ENCODE data around the gene BBX.
"Not testable (repeated sequence)": the region's sequence is repeated elsewhere in the genome, so short reads cannot be mapped to it uniquely, and the experiment has no call there.

The BBX gene

DNA sequence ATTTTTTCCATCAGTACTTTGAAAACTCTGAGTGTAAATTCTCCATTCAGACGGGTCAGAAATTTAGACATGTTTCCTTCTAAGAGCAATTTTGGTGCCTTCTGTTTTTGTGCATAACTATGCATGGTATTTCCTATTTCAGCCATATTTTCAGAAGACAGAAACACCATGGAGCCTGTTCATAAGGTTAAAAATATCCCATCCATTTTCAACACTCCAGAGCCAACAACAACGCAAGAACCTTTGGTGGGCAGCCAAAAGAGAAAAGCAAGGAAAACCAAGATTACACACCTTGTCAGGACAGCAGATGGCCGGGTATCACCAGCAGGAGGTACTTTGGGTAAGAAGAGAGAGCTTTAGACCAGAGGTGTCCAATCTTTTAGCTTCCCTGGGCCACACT, 275.6 kb downstream of the BBX start:
- DNase-seq (ENCODE audit: low read depth in 2 of 2): no peak

DNA sequence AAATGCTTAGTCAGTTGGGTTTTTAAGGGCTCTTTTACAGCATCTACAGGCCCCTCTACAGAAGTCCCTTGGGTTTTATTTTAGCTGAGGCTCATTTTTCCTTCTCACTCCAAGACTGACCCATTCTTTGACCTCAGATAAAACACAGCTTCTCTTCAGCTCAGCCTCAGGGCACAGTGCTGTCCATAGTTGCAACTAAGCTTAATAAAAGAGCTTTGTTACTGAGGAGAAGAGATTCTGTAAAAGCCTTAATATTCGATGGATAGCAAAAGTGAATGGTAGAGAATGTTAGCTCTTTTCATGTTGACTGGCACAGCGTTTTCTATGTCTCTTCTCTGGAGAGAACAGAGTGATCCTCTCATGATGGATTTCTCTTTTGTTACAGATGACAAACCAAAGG, 277.9 kb downstream of the BBX start:
- no peak for DNase-seq (ENCODE audit: low read depth in 2 of 2)

- DNase-seq (ENCODE audit: low read depth in 2 of 2): no peak
Measured at GRCh38 chr3:107803170-107803569, 280.4 kb downstream of the BBX start.

DNA sequence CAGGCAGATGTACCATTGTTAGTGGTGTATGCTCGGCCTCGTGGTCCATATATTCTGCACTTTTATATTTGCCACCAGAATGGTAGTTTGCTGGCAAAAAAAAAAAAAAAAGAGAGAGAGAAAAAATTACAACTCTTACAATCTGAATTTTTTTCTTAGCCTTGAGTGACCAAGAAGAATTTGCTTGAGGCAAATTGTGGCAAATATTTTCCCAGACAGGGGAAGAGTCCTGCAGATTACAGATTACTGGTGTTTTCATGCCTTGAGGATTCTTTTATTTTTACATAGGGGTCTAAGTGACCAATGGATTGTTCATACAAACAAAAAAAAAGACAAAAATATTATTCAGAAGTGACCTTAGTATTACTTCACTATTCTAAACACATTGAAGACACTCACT, 283.3 kb downstream of the BBX start:
- DNase-seq (ENCODE audit: low read depth in 2 of 2): no peak

DNA sequence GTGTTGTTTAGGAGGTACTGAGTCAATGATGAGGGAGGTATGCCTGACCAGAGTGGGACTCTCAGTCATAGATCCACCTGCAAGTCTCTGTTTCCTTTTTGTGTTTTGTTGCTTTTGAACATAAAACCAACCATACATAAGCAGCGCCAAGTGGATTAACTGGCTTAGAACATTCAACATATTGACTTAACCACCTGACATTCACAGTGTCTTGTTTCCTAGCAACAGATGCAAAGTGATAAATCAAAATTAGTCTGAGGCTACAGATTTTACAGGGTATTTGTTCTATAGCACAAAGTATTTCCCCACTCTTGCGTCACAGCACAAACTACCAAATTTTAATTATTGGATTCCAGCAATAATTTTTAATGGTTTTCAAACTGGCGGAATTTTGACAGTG, 283.8 kb downstream of the BBX start:
- DNase-seq (ENCODE audit: low read depth in 2 of 2): no peak

GRCh38 chr3:107810171-107811071, 287.7 kb downstream of the BBX start:
- DNase-seq (ENCODE audit: low read depth in 2 of 2): no peak

GRCh38 chr3:107813026-107813425, 290.3 kb downstream of the BBX start:
- no peak for DNase-seq (ENCODE audit: low read depth in 2 of 2)

DNA sequence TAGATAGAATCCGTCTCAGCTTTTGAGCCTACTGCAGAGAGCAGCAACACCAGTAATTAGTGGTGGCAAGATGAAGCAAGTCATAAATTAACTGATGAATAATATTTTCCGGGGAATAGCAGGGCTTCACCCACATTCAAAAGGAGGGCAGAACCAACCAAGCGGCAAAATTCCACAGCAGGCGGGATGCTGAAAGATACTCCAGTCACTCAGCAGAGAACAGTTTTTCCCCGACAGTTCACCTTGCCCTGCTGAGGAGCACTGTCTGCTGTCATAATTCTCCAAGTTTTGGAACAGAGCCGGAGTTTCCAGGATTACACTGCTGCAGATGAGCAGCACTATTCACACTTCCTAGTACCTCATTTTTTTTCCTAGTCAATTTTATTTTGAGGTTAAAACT, 293.3 kb downstream of the BBX start:
- DNase-seq (ENCODE audit: low read depth in 2 of 2): no peak

DNA sequence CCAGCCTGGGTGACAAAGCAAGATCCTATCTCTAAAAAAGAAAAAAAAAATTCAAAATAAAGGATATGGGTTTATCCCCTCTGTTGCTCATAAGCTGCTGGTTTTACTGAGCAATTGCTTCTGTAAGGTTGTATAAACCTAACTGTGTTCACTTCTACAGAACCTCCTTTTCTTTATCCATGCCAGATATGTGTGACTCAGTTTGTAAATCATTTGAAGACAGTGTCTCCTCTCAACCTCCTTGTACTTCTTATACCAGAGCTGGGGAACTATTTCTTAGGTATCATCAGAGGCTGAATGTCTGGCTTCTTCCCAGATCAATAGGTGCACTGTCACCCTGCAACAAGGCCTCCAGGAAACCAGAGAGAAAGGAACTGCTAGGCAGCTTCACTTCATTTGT, 294.3 kb downstream of the BBX start:
- no peak for DNase-seq (ENCODE audit: low read depth in 2 of 2)

DNA sequence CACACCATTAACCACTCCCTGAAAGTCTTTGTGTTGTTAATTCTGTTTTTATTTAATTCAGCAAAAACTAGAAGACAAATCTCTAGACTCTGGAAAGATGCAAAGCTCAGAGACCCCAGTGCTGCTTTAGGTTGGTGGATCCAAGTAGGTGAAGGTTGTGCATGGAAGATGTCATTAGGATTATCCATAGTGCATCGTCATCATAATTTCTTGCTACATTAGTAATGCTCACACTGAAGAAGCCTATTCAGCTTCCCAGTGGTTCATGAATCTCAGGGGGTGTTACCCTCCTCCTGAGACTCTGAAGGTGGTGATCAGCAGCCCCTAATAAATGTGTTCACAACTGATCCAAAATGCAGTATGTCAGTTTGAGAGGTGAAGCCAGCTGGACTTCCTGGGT, 295.3 kb downstream of the BBX start:
- no peak for DNase-seq (ENCODE audit: low read depth in 2 of 2)

DNA sequence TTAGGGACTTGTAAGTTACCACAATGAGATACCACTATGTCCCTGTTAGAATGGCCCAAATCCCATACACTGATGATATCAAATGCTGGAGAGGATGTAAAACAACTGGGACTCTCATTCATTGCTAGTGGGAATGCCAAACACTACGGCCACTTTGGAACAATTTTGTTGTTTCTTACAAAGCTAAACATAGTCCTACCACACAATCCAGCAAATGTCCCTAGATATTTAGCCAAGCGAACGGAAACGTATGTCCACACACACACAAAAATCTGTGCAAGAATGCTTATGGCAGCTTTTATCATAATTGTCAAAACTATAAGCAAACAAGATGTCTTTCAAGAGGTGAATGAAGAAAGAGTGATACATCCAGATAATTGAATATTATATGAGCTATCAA, 296.9 kb downstream of the BBX start:
- no peak for DNase-seq (ENCODE audit: low read depth in 2 of 2)

DNA sequence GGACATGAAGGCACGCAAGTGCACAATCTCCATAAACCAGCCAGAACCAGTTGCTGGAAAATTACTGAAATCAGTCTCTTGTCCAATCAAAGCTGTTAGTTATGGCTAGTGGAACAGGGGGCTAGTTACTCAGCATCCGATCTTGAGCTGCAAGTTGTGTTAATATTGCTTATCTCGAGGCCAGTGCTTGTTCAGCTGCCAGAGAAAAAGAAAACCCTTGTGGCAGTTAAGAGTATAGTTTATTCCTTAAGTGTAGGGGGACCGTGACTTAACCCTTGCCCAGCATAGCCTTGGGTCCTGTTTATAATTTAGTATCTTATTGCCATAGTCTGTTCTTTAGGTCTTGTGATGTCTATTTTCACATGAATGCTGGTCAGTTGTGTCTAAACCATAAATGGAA, 299.5 kb downstream of the BBX start:
- no peak for DNase-seq (ENCODE audit: low read depth in 2 of 2)

- no peak for DNase-seq (ENCODE audit: low read depth in 2 of 2)
Measured at GRCh38 chr3:107824822-107825371, 302.1 kb downstream of the BBX start.

DNA sequence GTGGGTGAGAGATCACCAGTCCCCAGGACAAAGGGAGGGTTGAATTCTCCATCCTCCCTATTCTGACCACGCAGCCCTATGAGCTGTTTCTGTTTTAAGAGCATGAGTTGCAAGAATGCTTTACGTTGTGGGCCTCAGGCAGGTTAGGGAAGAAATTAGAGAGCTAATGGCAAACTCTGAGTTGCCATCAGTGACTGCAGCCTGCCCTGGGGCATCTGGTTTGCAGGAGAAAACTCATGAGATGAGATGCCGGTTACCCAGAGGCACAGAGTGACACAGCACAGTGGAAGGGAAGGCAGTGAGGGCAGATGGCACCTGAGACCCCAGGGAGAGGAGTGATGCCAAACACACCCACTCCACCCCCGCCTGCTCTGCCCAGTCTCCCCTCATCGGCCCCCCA, 302.8 kb downstream of the BBX start:
- no peak for DNase-seq (ENCODE audit: low read depth in 2 of 2)

DNA sequence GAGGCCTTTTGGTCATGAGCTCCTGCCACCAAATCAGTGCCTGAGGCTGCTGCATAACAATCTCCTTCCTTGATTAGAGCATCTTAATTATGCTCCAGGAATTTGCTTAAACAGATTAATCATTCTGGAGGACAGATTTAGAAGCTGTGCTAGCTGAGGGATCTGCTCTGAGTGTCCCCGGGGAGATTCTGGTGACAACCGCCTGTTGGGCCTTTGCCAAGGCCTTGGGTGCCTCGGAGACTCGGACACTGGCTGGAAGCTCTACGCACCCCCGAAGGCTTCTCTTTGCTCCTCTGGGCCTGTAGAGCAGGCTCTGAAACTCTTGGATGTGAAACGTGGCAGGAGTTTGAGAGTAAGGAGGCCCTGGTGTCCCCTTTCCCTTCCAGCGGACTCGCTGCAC, 304.0 kb downstream of the BBX start:
- DNase-seq (ENCODE audit: low read depth in 2 of 2): no peak

DNA sequence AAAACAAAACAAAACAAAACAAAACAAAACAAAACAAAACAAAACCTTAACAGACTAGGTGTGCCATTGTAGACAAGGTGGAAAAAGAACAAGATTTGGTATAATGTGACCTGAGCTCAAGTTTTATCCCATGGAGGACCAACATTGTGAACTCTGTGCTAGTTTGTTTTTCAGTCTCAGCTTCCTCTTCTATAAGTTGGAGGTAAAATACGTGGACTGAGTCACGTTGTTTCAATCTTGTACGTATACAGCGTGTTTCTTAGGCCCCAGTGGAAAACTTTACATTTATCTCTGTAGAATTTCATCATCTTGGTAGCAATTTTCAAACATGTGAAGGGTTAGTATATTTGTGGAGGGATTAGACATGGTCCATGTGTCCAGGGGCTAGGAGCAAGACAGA, 306.4 kb downstream of the BBX start:
- no peak for DNase-seq (ENCODE audit: low read depth in 2 of 2)

GRCh38 chr3:107831590-107831989, 308.8 kb downstream of the BBX start:
- DNase-seq (ENCODE audit: low read depth in 2 of 2): no peak

- no peak for DNase-seq (ENCODE audit: low read depth in 2 of 2)
Measured at GRCh38 chr3:107833043-107833442, 310.3 kb downstream of the BBX start.

- DNase-seq (ENCODE audit: low read depth in 2 of 2): no peak
Measured at GRCh38 chr3:107833722-107834416, 311.1 kb downstream of the BBX start.

DNA sequence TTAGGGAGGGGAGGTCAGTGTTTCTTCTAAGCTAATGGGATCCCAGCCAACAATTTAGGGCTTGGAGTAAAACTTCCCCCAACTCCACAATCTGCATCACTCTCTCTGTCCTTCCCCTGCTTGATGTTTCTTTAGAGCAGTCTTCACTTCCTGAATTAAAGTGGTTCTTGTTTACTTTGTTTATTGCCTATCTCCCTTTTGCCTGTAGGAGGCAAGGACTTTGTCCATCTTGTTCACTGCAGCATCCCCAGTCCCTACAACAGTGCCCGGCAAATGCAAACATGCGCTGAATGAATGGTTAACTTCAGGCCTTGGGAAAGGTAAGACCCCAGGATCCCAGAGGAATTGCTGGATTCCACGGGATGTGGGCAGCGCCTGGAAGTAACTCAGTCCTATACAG, 312.2 kb downstream of the BBX start:
- not testable (repeated sequence) for DNase-seq (ENCODE audit: low read depth in 2 of 2)

DNA sequence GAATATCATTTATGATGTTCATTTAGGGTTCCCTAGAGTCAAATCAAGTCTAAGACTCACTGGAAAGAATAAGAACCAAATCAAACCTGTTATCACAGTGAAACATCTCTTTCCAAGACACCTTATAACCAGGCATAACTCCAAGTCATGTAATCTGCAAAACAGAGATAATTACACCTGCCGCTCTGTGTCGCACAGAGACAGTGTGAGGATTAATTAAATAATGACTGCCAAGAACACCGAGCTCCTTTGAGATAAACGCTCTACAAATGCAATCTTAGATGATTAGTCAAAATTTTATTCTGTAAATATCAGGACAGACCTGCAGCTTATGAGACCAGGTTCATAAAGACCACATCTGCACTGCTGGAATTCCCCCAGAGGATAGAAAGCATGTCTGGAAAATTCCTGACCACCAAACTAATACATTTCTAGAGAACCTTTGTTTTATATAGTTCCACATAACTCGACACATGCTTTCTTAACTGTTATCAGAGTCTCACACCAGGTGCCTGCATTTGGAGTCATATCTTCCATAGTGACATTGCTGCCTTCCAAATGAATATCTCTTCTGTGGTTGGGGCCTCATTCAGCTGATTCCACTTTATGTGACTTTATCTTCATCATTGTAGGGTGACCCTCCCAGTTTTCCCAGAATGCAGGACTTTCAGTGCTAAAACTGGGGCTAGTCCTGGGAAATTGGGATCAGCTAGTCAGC, 315.3 kb downstream of the BBX start:
- no peak for DNase-seq (ENCODE audit: low read depth in 2 of 2)

DNA sequence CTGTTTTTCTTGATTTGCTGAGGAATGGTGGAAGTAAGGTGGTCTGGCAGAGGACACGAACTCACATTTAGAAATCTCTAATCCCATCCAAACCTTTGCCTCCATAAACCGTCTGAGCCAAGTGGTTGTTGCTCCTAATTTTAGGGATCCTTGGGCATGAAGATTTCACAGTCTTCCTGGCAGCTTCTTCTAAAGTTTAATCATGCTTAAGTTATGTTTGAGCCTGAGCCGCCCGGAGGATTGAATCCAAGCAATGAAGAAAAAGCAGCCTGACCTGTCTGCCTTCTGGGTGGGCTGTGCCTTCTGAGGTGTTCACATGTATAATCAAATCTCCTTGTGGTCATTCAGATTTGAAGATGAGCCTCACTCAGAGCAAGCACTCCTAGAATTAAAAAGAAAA, 319.1 kb downstream of the BBX start:
- no peak for DNase-seq (ENCODE audit: low read depth in 2 of 2)

Data from stimulated activated CD8-positive, alpha-beta memory T cell treated with anti-CD3 and anti-CD28 coated beads, Interleukin-2, amount 100 ng/mL, for 1 hour (primary cell).